Stimulated activated CD8-positive, alpha-beta memory T cell treated with anti-CD3 and anti-CD28 coated beads, Interleukin-2, amount 100 ng/mL, for 48 hours (primary cell): ENCODE results near the gene HLA-DOB.

ENCODE experiments used
- DNase-seq, 2 donors: peaks; one replicate each; pipeline ENCODE4 v3.0.0-alpha.2; 2020; ENCODE audit warnings: low read depth in 2 of 2

Gene HLA-DOB

DNA sequence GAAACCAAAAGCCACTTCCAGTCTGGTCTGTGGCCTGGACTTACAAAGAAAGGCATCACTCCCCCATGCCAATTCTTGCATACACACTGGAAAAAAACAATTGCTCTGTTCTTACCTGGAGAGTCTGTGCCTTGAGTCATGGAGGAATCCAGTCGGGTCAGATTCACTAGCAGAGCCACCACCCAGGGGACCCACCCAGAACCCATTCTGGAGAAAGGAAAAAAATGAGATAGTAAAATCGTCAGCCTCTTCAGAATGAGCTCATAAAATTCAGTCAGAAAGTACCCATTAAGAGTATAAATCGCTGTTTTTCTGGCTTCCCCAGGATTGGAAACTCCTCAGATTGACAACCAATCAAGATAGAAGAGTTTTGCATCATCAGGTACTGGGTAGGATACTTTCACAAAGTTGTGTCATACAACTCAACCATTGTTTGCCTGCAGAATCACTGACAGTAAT is at the start of gene HLA-DOB:
Gene HLA-DOB (minus strand): TSS at position 257 of the 459 bp plus-strand sequence. CDS start 51 bp downstream, at position 206.
- no peak for DNase-seq

DNA sequence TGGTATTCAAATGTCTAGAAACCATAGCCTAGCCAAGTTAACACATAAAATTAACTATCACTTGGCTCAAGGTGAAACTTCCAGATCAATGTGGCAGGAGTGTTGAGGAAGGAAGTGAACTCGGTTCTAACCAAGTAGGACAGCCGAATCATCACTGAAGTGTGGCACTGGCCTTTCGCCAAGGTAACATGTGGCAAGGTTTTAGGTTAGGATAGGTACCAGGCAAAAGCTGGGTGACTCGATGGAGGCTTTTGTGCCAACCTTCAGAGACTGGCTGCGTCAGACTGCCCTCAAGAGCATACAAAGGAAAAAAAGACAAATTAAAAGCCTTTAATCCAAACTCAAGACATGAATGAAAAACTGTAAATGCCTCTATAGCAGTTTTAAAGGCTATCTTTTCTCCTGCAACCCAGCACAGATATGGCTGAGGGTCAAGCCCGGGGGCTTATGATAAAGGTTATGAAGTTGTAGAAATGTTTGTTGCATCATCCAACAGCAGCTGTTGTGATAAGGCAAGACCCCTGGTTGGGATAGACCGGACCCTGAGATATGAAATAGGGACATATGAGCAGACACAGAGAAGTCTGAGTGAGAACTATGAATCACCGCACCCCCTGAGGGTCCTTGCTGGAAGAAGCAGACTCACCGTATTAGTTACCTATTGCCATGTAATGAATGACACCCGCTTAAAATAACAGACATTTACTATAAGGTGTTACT is 49.1 kb upstream of the HLA-DOB start:
- no peak for DNase-seq

DNA sequence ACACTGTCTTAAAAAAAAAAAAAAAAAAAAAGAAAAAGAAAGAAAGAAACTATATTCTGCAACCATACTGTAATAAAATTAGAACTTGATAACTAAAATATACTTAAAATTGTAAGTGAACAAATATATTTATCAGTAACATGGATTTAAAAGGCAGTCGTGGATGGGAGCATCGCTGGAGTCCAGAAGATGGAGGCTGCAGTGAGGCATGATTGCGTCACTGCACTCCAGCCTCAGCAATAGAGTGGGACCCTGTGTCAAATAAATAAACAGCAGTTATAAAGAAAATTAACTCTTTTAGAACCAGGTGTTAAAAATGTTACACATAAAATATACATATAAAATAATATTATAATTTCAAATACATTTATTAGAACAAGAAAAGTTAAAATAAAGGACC is 45.9 kb upstream of the HLA-DOB start:
- no peak for DNase-seq

DNA sequence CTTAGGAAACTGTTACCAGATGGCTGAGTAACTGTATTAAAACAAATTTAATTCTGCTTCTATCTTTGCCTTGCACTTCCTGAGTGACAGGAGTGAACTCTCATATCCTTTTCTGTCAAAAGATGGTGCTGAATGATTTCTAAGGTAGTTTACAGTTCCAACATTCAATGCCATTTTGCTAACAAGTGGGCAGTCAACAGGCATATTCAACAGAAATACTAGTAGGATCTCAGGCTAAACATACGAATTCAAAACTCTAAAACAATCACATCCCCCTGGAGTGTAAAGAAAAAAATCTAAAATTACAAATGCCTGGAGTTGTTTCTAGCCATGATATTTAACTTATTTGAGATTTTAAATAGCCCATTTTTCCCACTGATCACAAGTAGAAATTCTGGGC is 43.9 kb upstream of the HLA-DOB start:
- no peak for DNase-seq

DNA sequence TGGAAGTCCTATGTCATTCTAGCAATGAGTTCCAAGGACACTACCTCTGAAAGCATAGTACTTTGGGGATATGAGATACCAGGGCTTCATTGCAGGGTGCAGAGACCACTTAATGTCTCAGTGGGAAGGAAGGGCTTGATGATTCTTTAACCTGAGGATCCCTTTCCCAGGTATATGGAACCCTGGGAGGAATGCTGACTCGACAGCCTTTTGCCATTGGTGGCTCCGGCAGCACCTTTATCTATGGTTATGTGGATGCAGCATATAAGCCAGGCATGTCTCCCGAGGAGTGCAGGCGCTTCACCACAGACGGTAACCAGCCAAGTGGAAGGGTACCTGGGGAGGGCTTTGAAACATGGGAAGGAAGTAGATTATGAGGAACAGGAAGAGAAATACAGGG is 41.4 kb upstream of the HLA-DOB start:
- DNase-seq = no peak

DNA sequence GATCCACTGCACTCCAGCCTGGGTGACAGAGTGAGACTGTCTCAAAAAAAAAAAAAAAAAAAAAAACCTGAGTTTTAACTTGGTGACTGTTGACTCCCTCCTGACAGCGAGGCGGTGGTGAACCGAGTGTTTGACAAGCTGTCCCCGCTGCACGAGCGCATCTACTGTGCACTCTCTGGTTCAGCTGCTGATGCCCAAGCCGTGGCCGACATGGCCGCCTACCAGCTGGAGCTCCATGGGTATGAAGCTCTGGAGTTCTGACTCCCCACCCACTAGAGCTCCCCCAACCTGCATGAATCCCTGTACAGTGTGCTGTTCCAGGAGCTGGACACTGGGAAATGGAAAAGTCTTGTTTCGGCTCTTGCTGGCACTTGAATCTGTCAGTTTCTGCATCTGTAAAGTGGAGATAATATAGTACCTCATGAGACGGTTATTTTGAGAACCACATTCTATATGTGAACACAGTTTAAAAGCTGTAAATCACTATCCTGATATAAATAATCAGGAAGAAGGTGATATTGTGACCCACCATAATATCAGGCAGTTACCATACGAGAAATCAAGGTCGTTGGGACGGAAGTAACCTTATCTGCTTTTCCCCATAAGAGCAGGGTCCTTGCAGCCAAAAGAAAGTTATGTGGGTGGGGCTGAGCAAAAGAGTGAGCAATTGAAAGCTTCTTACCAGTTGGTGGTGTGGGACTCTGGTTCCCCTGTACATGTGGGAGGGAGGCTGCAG is 40.5 kb upstream of the HLA-DOB start:
- no peak for DNase-seq

DNA sequence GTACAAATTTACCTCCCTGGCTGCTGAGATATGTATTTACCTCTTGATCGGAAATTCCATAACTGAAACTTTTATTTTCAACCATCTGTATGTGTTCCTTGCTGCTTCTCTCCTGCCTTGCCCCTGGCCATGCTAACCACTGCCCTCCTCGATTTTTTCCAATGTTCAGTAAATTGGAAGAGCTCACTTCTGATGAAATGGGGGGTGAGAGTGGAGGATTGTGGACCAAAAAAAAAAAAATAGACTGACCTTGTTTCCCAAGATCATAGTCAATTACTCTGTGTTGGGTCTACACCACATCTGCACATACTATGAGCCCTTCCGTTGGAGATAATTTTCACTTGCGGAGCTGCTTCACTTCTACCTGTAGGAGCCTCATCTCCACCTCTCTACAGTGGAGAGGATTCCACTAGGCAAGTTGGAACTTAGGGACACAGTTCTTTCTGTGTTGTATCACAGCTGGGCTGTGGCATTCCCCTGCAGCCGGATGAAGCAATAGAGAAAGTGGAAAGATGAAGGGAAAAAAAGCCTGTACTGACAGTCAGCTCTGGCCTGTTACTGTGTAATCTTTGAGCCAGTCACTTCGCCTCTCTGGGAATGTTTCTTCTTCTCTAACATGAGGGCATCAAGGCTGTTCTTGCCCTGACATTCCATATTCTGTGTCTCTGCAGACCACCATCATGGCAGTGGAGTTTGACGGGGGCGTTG is 38.8 kb upstream of the HLA-DOB start:
- DNase-seq = no peak

DNA sequence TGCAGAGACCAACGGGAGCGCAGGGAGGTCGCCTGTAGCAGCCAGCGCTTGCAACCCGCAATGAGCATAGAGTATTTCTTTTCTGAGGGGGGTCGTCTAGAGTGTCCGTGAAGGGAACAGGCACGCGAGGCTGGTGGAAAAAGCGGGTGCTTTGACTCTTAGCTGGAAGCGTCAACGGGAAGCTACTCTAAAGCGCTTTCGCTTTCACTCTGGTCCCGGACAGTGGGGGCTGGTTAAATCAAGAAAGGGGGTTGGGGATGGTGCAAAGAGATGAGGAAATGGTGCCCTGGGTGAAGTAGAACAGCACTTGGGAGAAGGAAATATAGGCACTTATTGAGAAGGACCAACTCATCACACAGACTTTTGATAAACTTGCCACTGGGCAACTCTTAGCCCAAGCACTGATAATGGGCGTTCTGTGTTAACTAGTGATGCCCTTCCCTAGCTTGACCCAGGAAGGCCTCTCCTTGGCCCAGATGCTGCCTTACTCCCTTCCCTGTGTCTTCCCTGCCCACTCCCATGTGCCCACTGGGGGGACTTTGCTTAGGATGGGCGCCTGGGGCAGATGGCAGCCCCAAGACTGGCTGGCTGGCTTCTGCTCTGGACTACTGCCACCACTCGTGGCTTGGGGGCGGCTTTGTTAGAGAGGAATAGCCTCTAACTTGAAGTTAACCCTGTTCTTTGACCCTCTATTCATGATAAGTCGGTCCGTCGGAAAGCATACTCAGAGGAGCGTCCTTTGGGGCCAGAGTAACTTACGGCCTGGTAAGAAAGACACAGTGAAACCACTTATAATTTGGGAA is 37.8 kb upstream of the HLA-DOB start:
- DNase-seq = peak in 1 of 2 donors; percentile 34

DNA sequence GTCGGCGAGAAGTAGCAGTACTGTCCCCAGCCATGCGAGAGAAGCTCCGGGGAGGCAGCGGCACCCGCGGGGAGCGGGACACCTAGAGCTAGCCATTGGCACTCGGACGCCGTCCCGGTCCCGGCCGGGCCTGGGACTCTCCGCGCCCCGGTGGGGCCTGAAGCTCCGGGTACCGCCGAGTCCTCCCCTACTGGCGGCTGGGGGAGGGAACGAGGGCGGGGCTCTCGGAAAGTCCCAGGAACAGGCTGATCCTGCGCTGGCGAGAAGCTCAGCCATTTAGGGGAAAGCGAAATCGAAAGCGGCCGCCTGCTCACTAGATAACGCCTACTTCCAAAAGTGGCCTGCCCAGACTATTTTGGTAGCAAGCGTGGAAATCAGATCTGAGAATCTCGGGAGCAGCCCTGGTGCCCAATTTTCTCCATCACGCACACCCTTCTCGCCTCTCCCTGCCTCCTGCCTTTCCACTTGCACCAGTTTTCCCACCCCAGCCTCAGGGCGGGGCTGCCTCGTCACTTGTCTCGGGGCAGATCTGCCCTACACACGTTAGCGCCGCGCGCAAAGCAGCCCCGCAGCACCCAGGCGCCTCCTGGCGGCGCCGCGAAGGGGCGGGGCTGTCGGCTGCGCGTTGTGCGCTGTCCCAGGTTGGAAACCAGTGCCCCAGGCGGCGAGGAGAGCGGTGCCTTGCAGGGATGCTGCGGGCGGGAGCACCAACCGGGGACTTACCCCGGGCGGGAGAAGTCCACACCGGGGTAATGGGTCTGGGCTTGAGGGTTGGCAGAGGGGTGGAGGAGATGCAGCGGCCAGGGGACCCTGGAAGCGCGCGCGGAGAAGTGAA is 37.0 kb upstream of the HLA-DOB start, which contains the start of the genes PSMB9 and TAP1:
Gene PSMB9 (plus strand): TSS at position 652 of the 835 bp plus-strand sequence. CDS start 38 bp downstream, at position 690.
Gene TAP1 (minus strand): TSS at position 164 of the 835 bp plus-strand sequence. CDS start 68 bp downstream, at position 96.
- DNase-seq = peak; percentile 89 to 95

DNA sequence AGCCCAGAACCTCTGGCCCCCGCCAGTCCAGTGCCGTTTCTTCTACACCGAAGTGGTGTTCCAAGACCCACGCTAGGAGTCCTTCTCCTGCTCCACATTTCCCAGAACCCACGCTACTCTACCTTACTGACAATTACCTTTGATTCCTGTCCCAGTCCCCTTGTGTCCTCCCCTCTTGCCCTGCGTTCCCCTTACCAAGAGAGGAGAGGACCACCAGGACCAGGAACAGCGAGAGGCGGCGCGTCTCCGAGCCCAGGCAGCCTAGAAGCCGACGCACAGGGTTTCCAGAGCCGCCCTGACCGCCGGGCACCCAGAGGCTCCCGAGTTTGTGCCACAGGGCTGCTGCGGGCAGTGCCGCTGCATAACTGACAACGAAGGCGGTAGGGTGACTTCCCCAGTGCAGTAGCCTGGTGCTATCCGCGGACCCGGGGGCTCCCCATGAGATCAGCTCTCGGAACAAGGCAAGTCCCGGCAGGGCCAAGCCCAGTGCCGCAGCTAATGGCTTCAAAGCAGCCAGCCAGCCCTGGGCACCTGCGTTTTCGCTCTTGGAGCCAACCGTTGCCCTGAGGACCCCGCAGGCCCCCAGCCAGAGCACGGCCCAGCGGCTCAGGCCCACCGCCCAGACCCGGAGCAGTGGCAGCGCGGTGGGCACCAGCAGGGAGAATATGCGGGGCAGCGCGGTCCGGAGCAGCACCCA is 36.2 kb upstream of the HLA-DOB start:
- peak in 1 of 2 donors; percentile 47 for DNase-seq

DNA sequence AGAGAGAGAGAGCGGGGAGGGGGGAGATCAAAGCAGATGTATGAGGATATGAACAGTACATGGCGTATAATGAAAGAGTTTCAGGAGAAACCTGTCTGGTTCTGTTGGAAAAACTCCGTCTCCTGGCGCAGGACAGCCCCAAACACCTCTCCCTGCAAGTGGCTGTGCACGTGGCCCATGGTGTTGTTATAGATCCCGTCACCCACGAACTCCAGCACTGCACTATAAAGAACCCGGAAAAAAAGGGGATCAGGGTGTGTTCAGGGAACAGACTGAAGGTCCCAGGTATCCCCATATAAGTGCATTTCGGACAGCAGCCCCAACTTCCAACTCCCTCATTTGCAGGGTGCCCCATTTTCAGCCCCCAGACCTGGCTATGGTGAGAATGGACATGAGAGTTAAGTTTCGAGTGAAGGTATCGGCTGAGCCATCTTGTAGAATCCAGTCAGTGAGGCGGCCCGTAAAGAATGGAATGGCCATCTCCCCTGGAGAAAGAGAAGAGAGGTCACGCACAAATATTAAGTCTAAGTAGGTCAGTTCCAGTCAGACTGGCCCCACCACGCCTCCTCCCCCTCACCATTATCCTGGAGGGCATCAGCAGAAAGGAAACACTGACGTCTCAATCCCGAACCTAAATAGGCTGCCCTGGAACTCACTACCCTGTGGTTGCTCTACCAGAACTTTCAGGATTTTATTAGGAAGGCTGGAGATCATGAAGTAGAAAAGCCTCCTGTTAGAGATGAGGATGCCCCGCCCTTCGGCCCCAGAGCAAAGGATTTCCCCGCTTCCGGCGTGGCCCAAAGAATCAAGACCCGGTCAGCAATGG is 35.4 kb upstream of the HLA-DOB start:
- DNase-seq = no peak

DNA sequence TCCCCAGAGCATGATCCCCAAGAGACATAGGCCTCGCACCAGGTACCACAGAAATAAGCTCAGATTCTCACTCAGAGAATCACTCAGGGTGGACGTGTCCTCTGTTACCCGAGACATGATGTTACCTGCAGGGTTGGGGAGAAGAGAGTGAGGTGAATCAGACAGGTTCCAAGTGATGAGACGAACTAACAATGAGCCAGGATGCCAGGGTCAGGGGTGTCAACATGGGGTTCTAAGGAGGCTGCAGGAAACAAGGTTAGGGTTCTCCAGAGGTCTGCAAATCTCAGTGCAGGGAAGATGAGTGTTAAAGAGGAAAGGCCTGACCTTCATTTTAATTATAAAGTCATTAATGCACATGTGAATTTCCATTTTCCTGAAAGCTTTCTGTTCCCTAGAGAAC is 34.2 kb upstream of the HLA-DOB start:
- no peak for DNase-seq

DNA sequence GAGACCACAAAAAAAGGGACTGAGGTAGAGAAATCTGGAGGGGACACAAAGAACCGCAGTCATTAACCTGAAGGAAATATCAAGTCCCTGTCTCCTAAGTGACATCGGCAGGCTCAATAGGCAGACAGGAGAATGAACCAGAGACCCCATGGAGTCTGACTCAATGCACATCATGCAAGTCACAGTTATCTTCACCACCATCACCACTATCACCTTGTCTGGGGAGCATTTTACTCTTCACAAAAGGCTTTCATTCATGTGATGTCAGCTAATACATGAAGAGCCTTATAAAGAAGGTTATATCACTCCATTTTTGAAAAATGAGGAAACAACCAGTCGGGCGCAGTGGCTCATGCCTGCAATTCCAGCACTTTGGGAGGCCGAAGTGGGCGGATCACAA is 32.3 kb upstream of the HLA-DOB start:
- no peak for DNase-seq

DNA sequence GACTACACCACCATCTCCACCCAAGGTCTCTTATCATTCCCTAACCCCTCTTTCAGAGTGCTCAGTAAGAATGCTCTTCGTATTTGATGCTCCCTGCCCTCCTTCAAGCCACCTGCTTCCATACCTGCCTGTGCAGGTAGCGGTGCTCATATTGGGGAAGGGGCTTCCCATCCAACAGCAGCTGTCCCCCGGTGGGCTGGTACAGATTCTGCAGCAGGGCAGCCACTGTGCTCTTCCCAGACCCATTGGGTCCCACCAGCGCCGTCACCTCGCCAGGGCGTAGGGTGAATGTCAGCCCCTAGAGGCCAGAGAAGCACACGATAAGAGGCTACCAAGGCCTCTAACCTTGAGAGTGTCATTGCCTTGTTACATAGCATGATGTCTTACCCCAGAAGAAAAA is 31.0 kb upstream of the HLA-DOB start:
- DNase-seq = no peak

DNA sequence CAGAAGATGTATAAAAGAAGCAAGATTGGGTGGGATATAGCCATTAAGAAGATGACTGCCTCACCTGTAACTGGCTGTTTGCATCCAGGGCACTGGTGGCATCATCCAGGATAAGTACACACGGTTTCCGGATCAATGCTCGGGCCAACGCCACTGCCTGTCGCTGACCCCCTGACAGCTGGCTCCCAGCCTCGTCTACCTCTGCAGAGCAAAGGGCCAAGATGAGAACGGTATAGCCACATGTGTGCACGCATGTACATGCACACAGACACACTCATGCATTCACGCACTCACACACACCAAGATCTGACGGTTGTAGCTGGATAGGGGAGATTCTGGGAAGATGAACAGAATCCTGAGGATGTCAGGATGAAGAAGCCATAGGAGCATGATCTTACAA is 30.2 kb upstream of the HLA-DOB start:
- DNase-seq = no peak

DNA sequence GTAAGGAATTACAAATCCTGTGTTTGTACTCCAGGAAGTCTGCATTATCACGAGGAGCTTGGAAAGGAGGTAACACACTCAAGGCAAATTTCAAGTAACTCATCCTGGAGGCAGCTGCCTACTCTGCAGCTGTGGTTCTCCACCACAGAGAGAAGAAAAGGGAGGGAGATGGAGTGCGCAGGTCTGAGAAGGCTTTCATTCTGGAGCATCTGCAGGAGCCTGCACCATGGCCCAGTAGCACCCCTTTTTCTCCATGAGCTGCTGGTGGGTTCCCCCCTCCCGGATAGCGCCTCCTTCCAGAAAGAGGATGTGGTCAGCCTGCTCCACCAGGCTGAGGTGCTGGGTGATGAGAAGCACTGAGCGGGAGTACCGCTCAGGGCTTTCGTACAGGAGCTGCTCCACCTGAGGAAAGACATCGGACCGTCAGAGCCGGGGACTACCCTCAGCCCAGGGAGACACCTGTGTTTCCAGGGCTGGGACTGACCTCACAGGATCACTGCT is 28.6 kb upstream of the HLA-DOB start:
- DNase-seq = no peak

DNA sequence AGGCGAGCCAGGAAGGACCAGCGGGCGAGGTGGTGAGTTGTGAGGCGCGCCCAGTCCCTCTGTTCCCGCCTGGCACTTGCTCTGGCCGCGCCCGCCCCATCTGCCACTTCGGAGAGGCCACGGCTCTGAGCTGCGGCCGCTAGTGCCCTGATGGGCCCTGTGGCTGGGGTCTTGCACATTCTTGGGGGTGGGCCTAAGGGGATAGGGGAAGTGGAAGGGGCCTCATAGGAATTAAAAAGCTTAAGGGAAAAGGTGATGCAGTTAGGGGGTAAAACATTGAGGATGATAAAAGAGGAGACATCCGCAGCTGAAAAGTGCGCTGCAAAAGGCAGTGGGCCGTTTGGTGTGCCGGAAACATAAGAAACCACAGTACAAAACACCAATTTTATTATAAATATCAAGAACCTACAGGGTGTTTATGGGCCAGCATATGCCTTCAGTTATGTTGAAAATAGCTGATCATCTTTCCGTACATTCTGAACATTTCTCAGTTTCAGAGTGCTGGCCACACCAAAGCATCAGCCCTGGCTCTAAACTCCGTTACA is 28.1 kb upstream of the HLA-DOB start:
- DNase-seq = no peak

DNA sequence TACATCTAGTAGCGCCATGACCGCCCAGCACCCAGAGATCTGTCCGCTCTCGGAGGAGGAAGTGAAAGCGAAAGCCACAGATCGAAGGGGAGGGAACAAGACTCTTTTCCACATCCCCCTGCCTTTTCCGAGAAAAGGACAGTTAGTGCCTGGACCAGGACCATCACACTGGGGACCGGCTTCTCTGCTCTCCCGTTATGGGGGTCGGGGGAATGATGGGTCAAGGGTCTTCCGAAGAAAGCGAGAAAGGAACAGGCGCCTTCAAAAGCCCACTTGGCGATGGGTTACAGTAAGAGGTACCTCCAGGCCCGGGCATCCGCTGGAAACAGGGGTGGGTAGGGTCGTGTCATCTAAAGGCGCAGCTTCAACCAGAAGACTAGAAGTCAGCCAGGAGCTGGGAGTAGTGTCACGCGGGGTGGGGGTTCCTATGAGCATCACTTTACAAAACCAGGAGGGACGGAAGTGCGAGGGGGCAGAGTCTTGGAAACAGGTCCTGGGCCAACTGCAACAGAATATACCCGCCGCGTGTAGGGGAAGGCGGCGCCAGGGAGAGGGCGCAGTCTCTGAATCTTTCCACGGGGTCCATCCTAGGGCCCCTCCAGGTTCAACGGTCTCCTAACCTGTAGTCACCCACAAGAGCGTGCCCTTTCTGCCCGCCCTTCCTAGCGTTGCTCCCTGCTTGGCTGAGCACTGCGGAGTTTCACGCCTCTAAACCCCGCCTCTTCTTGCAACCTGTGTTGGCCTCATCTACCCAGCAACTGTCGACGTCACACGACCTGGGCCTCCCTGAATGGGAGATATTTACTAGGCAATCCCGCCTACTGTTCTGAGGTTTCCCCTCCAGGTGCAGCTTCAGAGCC is 27.4 kb upstream of the HLA-DOB start, which contains the start of gene PSMB8:
Gene PSMB8 (minus strand): TSS at position 69 of the 860 bp plus-strand sequence. CDS start 51 bp downstream, at position 18.
- peak; percentile 92 to 97 for DNase-seq
